Ishikawa (cell line): ENCODE data around the gene C12orf42.

Source experiments
- CEBPB ChIP-seq: IDR thresholded peaks from 2 replicates; pipeline ENCODE4 v1.6.1; 2012
- EGR1 ChIP-seq: IDR thresholded peaks from 2 replicates; pipeline ENCODE4 v1.6.1; 2012
- EP300 ChIP-seq: IDR thresholded peaks from 2 replicates; pipeline ENCODE4 v1.6.1; 2012; ENCODE audit warnings: borderline replicate concordance
- NFIC ChIP-seq: IDR thresholded peaks from 2 replicates; pipeline ENCODE4 v1.6.1; 2012
- RAD21 ChIP-seq: IDR thresholded peaks from 2 replicates; pipeline ENCODE4 v1.6.1; 2012; ENCODE audit warnings: low read depth
- TCF12 ChIP-seq: IDR thresholded peaks from 2 replicates; pipeline ENCODE4 v1.6.1; 2012; ENCODE audit warnings: low read depth
- TF ChIP-seq, protein P1 (sequence below): IDR thresholded peaks from 2 replicates; pipeline ENCODE4 v1.6.1; 2012

- TF ChIP-seq EP300 (no peak), EGR1 (no peak), CEBPB (no peak), NFIC (no peak), TCF12 (no peak), RAD21 (no peak)
- TF ChIP-seq, protein P1, sequence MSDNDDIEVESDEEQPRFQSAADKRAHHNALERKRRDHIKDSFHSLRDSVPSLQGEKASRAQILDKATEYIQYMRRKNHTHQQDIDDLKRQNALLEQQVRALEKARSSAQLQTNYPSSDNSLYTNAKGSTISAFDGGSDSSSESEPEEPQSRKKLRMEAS = no peak
Observed at GRCh38 chr12:103313894-103314293, 181.9 kb downstream of the C12orf42 start.
